ENCODE results near the gene TMEM131.
"Not testable (repeated sequence)": the region's sequence is repeated elsewhere in the genome, so short reads cannot be mapped to it uniquely, and the experiment has no call there.

TMEM131 gene

GRCh38 chr2:97991081-97991856 lies 4.5 kb downstream of the TMEM131 start:
- no peak for DNase-seq

GRCh38 chr2:97988722-97989121 lies 7.0 kb downstream of the TMEM131 start:
- no peak for DNase-seq

GRCh38 chr2:97985998-97986397 lies 9.8 kb downstream of the TMEM131 start:
- no peak for DNase-seq

GRCh38 chr2:97983698-97984097 lies 12.1 kb downstream of the TMEM131 start:
- no peak for DNase-seq

GRCh38 chr2:97983134-97983533 lies 12.6 kb downstream of the TMEM131 start:
- no peak for DNase-seq

GRCh38 chr2:97982621-97983020 lies 13.1 kb downstream of the TMEM131 start:
- no peak for DNase-seq

GRCh38 chr2:97981961-97982360 lies 13.8 kb downstream of the TMEM131 start:
- no peak for DNase-seq

- DNase-seq = no peak
Observed at GRCh38 chr2:97979904-97980303, 15.8 kb downstream of the TMEM131 start.

GRCh38 chr2:97974471-97974870 lies 21.3 kb downstream of the TMEM131 start:
- no peak for DNase-seq

GRCh38 chr2:97970293-97971060 lies 25.3 kb downstream of the TMEM131 start:
- DNase-seq = no peak

GRCh38 chr2:97969081-97970067 lies 26.4 kb downstream of the TMEM131 start:
- no peak for DNase-seq

- DNase-seq = no peak
Observed at GRCh38 chr2:97967931-97968627, 27.7 kb downstream of the TMEM131 start.

- DNase-seq = no peak
Observed at GRCh38 chr2:97967216-97967592, 28.5 kb downstream of the TMEM131 start.

- DNase-seq = no peak
Observed at GRCh38 chr2:97966545-97967215, 29.1 kb downstream of the TMEM131 start.

- no peak for DNase-seq
Observed at GRCh38 chr2:97965116-97965515, 30.6 kb downstream of the TMEM131 start.

- no peak for DNase-seq
Observed at GRCh38 chr2:97963880-97964279, 31.9 kb downstream of the TMEM131 start.

GRCh38 chr2:97963079-97963406 lies 32.7 kb downstream of the TMEM131 start:
- DNase-seq = no peak

- DNase-seq = no peak
Observed at GRCh38 chr2:97961534-97961933, 34.2 kb downstream of the TMEM131 start.

GRCh38 chr2:97958184-97958583 lies 37.6 kb downstream of the TMEM131 start:
- no peak for DNase-seq

GRCh38 chr2:97957432-97958183 lies 38.1 kb downstream of the TMEM131 start:
- DNase-seq = no peak

GRCh38 chr2:97956753-97957152 lies 39.0 kb downstream of the TMEM131 start:
- not testable (repeated sequence) for DNase-seq
